NCI-H345 treated with DMSO at 0.1 percent for 48 hours (cell line): ENCODE data around the gene PYM1.

Experiments
- DNase-seq: peaks from one replicate; lab custom pipeline; 2025; ENCODE audit not compliant: unreplicated experiment; lab: John Stamatoyannopoulos, UW

Gene PYM1

GRCh38 chr12:55927588-55928502 lies at the start of gene PYM1:
TSS of gene PYM1 (minus strand) at chr12:55927894. CDS start at chr12:55927761, 133 bp downstream.
- DNase-seq, result peak; percentile 29

DNA sequence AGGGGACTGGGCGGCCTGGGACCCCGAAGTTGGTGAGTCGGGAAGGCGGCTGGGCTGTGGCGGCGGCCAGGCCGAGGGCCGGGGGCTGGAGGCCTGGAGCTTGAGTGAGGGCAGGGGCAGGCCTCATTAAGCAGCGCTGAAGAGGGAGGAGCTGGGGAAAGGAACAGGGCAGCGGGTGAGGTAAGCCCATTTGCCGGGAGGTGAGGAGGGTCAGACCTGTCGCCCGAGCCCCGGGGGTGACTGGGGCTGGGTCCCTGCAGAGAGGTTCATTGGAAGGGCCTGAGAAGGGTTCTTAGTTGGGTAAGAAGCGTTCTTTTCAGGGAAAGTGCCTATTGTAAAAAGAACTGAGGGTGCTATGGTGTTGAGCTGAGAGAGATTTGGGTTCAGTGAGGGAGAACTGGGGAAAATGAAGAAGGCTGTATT lies 46.6 kb upstream of the PYM1 start:
- DNase-seq, result peak; percentile 36

DNA sequence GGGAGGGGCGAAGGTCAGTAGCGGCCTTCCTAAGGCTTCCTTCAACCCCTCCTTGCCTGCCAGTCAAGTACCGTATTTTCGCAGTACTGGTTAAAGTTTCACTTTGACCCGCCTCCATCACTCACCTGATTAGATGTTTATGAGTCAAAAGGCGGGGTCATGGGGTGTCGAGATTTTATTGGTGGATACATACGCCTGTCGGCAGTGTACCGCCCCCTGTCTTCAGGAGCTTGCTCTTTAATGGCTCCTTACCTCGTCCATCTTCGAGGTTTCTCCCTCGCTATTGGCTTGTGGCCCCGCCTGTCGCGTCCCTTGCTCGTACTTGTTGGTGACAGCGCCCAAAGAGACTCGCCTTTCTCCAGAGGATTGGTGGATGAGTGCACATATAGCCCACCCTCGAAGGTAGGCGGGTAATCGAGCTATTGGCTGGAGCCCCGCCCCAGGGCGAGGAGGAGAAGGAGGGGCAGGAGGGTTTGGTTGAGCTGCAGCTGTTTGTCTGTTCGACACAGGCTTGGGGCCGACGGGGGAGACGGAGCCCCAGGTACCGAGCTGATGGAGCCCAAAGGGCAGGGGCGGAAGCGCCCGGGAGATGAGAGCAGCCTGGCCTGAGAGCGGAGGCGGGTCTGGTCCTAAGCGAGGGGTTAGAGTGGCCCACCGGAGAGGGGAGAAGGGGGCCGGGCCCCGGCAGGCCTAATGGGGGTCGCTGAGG lies 46.1 kb upstream of the PYM1 start, which contains the start of gene RAB5B:
Gene RAB5B, plus strand, starts transcription at position 480 of the 709 bp plus-strand sequence. CDS start 12,883 bp downstream, outside the sequence.
- DNase-seq, result peak; percentile 100

GRCh38 chr12:55972911-55973598 lies 45.4 kb upstream of the PYM1 start:
- DNase-seq, result no peak

DNA sequence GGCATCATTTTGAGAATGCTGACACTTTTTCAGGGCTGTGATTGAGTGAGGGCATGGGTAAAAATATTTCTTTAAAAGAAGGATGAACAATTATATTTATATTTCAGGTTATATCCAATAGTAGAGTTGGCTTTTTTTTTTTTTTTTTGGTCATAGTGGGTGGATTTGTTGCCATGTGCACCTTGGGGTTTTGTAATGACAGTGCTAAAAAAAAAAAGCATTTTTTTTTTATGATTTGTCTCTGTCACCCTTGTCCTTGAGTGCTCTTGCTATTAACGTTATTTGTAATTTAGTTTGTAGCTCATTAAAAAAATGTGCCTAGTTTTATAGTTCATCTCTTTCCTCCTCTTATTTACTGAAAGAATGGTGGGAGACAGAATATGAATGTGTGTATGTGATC lies 44.8 kb upstream of the PYM1 start:
- DNase-seq, result no peak

GRCh38 chr12:55972042-55972441 lies 44.3 kb upstream of the PYM1 start:
- no peak for DNase-seq

DNA sequence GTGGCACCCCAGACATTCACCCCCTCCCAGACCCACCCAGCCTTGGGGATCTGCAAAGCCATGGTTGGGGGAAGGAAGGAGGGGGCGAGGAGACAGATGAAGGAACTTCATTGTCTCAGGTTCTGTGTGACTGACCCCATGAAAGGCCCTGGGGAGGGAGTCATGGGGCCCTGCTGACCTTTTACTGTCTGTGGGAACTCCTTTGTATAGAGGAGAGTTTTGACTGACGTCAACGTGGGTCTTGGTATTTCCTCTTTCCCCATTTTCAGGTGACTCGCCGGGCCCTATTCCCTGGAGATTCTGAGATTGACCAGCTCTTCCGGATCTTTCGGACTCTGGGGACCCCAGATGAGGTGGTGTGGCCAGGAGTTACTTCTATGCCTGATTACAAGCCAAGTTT lies 43.1 kb upstream of the PYM1 start:
- DNase-seq, result no peak

DNA sequence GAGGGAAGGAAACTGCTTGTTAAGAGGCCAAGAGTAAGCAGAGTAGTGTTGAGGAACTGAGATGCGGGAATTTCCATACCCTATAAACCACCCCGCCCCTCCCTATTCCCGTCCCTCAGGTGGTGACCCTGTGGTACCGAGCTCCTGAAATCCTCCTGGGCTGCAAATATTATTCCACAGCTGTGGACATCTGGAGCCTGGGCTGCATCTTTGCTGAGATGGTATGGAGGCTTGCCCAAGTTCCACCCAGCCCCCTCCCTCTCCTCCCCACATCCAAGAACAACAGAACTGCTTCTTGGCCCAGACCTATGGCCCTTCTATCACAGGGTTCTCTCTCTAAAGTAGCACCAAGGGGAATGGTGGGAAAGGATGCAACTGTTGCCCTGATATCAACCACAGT lies 41.7 kb upstream of the PYM1 start:
- no peak for DNase-seq

DNA sequence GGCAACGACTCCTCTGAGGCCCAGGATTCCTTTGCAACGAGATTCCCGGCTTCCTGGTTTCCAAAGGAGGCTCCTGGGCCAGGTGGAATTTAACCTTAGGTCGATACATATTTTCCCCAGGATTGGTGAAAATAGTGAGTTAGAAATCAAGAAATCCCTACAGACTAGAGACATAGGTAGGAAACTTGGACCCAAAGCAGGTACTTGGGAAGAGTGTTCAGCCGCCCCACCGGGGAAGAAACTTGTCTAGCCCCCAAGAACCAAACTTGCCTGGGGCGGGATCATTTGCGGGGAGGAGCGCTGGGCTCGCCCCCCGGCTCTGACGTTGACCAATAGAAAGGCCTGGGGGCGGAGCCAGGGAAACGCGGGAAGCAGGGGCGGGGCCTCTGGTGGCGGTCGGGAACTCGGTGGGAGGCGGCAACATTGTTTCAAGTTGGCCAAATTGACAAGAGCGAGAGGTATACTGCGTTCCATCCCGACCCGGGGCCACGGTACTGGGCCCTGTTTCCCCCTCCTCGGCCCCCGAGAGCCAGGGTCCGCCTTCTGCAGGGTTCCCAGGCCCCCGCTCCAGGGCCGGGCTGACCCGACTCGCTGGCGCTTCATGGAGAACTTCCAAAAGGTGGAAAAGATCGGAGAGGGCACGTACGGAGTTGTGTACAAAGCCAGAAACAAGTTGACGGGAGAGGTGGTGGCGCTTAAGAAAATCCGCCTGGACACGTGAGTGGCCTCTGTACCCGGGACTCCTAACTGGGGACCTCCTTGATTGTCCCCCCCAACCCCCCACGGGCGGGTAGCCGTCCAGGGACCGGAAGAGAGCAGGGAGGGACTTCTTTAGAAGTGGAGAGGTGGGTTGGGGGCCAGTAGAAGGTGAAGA lies 39.0 kb upstream of the PYM1 start, which contains the start of gene CDK2:
Gene CDK2, plus strand, starts transcription at position 423 of the 874 bp plus-strand sequence. Its CDS starts 179 bp downstream, at position 602.
- DNase-seq, result peak; percentile 83

DNA sequence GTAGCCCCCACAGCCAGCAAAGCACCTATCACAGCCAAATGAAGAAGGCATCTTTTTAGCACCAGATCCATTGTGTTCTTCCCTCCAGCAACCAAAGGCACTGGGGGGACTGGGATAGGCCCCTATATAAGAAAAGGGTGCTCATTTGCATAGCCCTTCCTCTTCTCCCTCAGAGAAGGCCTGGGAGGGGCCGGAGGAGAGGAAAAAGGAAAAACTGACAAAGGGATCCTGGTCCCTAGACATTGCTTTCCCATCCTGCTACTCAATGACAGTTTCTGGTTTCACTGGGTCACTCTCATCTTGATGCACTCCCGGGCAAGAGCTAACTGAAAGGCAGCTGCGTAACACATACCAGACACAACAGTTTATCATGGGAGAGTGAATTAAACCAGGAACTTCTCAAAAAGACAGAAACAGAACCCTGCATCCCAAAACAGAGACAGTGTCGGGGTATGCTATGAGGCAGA lies 38.3 kb upstream of the PYM1 start, which contains the start of gene PMEL:
Gene PMEL, minus strand, starts transcription at position 102 of the 467 bp plus-strand sequence. Its CDS starts 31 bp downstream, at position 71.
- no peak for DNase-seq

DNA sequence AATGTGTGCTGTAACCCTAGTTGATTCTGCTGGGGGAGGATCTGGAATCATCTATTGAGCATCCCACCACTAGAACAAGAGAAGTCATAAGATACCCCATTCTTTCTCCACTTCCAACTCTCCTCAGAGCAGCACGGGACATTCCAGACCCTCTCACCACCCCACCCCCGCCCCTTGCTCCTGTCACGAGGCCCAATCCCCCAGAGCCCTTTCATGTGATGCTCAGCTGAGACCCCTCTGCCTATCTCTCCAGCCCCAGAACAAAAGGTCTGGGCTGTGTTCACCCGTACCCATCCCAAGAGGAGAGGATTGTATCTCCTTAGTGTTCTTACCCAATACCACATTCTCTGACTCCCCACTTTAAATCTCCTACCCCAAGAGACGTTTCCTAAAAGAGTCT lies 37.5 kb upstream of the PYM1 start:
- DNase-seq, result no peak

DNA sequence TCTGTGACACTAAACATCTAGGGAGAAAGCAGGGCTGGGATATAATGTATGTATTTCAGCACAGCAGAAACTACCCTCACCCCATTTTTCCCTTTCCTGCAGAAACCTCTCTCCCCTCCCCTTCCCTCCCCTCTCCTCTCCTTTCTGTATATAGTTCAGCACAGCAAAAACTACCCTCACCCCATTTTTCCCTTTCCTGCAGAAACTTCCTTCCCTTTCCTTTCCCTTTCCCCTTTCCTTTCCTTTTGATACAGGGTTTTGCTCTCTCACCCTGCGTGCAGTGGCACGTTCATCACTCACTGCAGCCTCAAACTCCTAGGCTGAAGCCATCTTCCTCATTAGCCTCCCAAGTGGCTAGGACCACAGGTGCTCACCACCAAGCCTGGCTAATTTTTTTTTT lies 36.1 kb upstream of the PYM1 start:
- DNase-seq, result no peak

DNA sequence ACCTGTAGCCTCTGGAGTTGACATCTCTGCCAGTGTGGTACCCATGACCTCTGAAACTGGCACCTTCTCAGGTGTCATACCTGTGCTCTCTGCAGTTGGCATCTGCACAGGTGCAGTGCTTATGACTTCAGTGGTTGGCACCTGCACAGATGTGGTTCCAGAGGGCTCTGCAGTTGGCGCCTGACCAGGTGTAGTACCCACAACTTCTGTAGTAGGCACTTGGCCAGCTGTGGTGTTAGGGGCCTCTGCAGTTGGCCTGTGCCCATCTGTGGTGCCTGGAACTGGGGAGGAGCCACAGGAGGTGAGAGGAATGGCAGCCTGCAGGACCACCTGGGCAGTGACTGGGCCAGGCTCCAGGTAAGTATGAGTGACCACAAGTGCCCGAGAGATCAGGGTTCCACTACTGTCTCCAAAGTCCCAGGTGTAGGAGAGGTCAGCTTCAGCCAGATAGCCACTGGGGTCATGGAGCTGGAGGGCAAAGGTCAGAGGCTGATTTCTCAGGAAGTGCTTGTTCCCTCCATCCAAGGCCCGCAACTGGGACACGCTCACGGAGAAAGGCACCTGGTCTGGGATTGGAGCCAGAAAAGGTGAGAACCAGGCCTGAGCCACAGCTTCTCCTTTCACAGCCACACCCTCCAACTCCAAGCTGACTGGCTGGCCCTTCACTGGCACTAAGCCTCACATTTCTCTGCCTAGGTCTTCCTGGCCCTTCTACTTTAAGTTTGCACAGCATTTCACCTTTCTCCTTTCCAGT lies 29.6 kb upstream of the PYM1 start:
- no peak for DNase-seq

GRCh38 chr12:55955800-55956508 lies 28.3 kb upstream of the PYM1 start:
- DNase-seq, result no peak

DNA sequence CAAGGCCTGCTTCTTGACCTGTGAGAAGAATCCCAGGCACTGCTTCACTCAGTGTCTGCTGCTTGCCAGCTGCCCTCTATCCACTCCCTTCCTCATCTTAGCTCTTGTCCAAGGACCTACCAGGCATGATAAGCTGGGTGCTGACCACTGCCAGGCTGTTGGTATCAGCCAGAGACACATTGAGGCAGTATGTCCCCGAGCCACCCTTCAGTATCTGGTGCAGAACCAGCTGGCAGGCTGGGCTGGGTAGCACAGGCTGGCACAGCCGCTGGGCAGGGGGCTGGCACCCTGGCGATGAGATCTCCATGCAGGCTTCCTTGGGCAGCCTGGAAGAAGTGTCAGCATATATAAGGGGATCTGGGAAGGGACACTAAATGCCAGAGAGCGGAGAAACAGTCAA lies 27.6 kb upstream of the PYM1 start:
- no peak for DNase-seq

GRCh38 chr12:55946553-55946952 lies 18.9 kb upstream of the PYM1 start:
- no peak for DNase-seq

DNA sequence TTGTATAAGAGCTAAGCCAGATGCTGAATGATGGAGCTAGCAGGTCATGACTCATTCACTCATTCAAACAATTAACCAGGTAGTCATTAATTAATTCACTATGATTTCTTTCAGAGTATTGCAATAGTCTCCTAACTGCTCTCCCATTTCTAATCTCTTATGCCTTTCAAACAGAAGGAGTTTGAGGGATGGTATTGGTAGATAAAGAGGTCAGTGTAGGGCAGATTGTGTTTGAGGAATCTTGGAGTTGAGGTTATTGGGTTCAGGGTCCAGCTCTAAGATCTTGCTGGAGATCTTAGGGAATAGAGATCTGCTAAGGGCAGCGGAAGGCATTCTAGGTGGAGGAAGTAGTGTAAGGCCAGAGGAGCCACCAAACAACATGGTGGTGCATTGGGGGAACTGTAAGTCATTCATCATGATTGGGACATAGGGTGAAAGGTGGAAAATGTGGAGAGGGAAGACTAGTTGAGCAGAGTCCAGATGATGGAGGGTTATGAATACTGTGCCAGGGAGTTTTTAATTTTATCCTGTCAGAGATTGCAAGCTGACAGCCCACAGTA lies 15.0 kb upstream of the PYM1 start:
- DNase-seq, result no peak

DNA sequence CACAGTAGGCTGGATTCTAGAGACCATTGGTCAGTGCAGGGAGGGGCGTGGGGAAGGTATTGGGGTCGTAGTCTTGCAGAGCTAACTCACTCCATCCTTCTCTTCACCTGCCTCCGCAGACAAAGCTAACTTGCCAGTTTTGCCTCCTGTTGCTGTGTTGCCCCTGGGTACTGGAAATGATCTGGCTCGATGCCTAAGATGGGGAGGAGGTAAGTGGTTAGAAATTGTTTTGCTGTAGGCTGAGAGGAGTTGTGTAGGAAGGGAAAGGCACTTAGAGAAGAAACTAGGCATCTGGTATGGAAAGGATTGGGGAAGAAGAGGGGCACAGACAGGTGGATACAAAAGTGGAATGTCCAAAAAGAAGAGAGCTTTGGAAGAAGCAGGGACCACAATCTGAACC lies 14.4 kb upstream of the PYM1 start:
- no peak for DNase-seq
